Muscle layer of duodenum (tissue), 2 donors: ENCODE data around the gene UBE2F.

Experiments used
- H3K27ac ChIP-seq: one replicate; pipeline ENCODE4 v1.7.0; 2013; ENCODE audit warnings: mild to moderate bottlenecking, low read length
- H3K27me3 ChIP-seq: one replicate; pipeline ENCODE4 v1.7.0; 2013; ENCODE audit warnings: low read depth, mild to moderate bottlenecking, control low read depth, low read length
- H3K36me3 ChIP-seq, 2 donors: one replicate each; pipeline ENCODE4 v1.7.0; 2013; ENCODE audit warnings: low read length in 2 of 2, control low read depth in 1 of 2, mild to moderate bottlenecking in 1 of 2; ENCODE audit not compliant: insufficient read depth in 2 of 2, control insufficient read depth in 1 of 2
- H3K4me1 ChIP-seq, 2 donors: one replicate each; pipeline ENCODE4 v1.7.0; 2013; ENCODE audit warnings: low read length in 2 of 2, mild to moderate bottlenecking in 2 of 2, control low read depth in 1 of 2, moderate library complexity in 1 of 2; ENCODE audit not compliant: insufficient read depth in 2 of 2, control insufficient read depth in 1 of 2
- H3K4me3 ChIP-seq, 2 donors: one replicate each; pipeline ENCODE4 v1.7.0; 2013; ENCODE audit warnings: low read length in 2 of 2, low read depth in 1 of 2, mild to moderate bottlenecking in 1 of 2
- H3K9me3 ChIP-seq, 2 donors: one replicate each; pipeline ENCODE4 v1.7.0; 2013; ENCODE audit warnings: low read length in 2 of 2, control low read depth in 1 of 2, mild to moderate bottlenecking in 1 of 2; ENCODE audit not compliant: control insufficient read depth in 1 of 2
- donor health status: healthy.

Gene UBE2F

DNA sequence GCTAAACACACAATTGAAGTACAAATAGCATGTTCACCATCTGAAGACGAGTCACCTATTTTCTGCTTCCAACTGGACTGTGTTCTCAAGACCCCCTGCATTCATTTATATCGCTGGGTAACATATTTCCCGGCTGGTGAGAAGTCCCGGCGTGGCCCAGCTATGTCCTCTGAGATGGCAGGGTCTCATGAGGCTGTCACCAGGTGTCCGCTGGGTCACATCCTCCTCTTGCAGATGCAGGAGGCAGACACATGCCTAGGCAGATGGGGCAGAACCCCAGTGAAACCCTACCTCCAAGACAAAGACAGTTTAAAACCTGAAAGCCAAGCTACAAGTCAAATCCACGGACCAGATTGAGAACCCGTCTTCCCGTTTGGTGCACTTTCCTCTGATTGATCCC lies 36.8 kb upstream of the UBE2F start:
- Histone ChIP-seq H3K27ac (no peak overlapping the region), H3K4me1 (peaks cover 7 to 10% of the 10 kb centered on the region in 2 donors), H3K36me3 (no peaks in the 10 kb centered on the region)

GRCh38 chr2:237931205-237931721 lies 35.6 kb upstream of the UBE2F start:
- Histone ChIP-seq H3K4me1 (peaks cover 7 to 10% of the 10 kb centered on the region in 2 donors), H3K27ac (no peak overlapping the region), H3K9me3 (no peaks in the 10 kb centered on the region), H3K4me3 (no peak overlapping the region), H3K27me3 (no peaks in the 10 kb centered on the region), H3K36me3 (no peaks in the 10 kb centered on the region)

More for the DNA sequence above, 36.8 kb upstream of the UBE2F start:
- Histone ChIP-seq H3K9me3 (no peaks in the 10 kb centered on the region), H3K27me3 (no peaks in the 10 kb centered on the region), H3K4me3 (no peak overlapping the region)

GRCh38 chr2:237932731-237933131 lies 34.1 kb upstream of the UBE2F start:
- Histone ChIP-seq H3K27ac (no peak overlapping the region), H3K4me1 (peaks cover 7 to 10% of the 10 kb centered on the region in 2 donors), H3K36me3 (no peaks in the 10 kb centered on the region), H3K27me3 (no peaks in the 10 kb centered on the region), H3K4me3 (no peak overlapping the region), H3K9me3 (no peaks in the 10 kb centered on the region)

- H3K36me3 ChIP-seq = no peaks in the 10 kb centered on the region
- H3K27ac ChIP-seq = no peak overlapping the region
- no peak overlapping the region for H3K4me3 ChIP-seq
- peaks cover 7 to 10% of the 10 kb centered on the region in 2 donors for H3K4me1 ChIP-seq
- H3K9me3 ChIP-seq = no peaks in the 10 kb centered on the region
- no peaks in the 10 kb centered on the region for H3K27me3 ChIP-seq
Measured at GRCh38 chr2:237934186-237934585, 32.6 kb upstream of the UBE2F start.

DNA sequence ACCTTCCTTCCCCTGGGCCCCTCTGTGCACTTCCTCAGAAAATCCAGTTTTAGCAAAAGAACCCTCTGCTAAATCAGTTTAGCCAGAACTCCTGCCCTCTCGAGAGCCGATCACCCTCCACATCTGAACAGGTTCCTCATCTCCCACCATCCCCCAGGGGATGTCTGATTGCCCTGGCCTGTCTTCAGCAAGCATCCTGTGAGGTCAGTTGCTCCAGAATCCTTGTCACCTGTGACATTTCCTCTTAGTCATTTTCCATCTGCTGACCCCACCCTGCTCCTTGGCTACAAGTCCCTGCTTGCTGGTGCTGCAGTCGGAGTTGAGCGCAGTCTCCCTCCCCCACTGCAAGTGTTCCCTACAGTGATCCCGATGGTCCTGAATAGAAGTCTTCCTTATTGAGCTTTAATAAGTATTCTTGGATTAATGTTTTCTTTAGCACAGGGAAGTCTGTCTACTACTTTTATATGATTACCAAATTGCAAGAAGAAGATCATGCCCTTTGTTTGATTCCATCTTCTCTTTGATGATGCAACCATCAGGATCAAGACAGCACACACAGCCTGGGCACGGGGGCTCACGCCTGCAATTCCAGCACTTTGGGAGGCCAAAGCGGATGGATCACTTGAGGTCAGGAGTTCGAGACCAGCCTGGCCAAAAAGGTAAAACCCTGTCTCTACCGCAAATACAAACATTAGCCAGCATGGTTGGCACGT lies 30.9 kb upstream of the UBE2F start:
- Histone ChIP-seq H3K27ac (no peak overlapping the region), H3K9me3 (no peaks in the 10 kb centered on the region), H3K4me1 (peaks cover 7 to 9% of the 10 kb centered on the region in 2 donors), H3K36me3 (no peaks in the 10 kb centered on the region), H3K4me3 (no peak overlapping the region), H3K27me3 (no peaks in the 10 kb centered on the region)

- Histone ChIP-seq H3K9me3 (peaks cover 0 to under 1% of the 10 kb centered on the region in 2 donors), H3K36me3 (no peaks in the 10 kb centered on the region), H3K27me3 (no peaks in the 10 kb centered on the region), H3K4me3 (no peak overlapping the region), H3K27ac (no peak overlapping the region), H3K4me1 (no peaks in the 10 kb centered on the region)
Measured at GRCh38 chr2:237939251-237939650, 27.6 kb upstream of the UBE2F start.

- H3K27me3 ChIP-seq = no peaks in the 10 kb centered on the region
- no peak overlapping the region for H3K4me3 ChIP-seq
- no peaks in the 10 kb centered on the region for H3K36me3 ChIP-seq
- H3K9me3 ChIP-seq = peaks cover 0 to 4% of the 10 kb centered on the region in 2 donors
- H3K27ac ChIP-seq = no peak overlapping the region
- H3K4me1 ChIP-seq = no peaks in the 10 kb centered on the region
Measured at GRCh38 chr2:237940828-237941227, 26.0 kb upstream of the UBE2F start.

DNA sequence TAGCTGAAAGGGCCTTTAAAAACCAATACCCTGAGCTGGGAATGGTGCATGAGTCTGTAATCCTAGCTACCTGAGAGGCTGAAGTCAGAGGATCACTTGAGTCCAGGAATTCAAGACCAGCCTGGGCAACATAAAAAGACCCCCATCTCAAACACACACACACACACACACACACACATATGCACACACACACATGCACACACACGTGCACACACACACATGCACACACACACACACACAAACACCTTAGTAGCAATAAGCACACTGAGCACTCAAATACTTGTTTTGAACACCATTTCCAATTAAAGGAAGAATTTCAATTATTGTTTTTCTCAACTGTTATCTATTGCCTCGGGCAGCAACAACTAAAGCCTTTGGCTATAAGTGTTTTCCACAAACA lies 25.6 kb upstream of the UBE2F start:
- no peak overlapping the region for H3K27ac ChIP-seq
- no peaks in the 10 kb centered on the region for H3K4me1 ChIP-seq
- H3K9me3 ChIP-seq = peaks cover 0 to 4% of the 10 kb centered on the region in 2 donors
- no peaks in the 10 kb centered on the region for H3K36me3 ChIP-seq
- no peak overlapping the region for H3K4me3 ChIP-seq
- no peaks in the 10 kb centered on the region for H3K27me3 ChIP-seq

- no peaks in the 10 kb centered on the region for H3K27me3 ChIP-seq
- H3K4me1 ChIP-seq = no peaks in the 10 kb centered on the region
- H3K27ac ChIP-seq = no peak overlapping the region
- H3K36me3 ChIP-seq = no peaks in the 10 kb centered on the region
- H3K4me3 ChIP-seq = no peak overlapping the region
- peaks cover 0 to 4% of the 10 kb centered on the region in 2 donors for H3K9me3 ChIP-seq
Measured at GRCh38 chr2:237942513-237942899, 24.3 kb upstream of the UBE2F start.

DNA sequence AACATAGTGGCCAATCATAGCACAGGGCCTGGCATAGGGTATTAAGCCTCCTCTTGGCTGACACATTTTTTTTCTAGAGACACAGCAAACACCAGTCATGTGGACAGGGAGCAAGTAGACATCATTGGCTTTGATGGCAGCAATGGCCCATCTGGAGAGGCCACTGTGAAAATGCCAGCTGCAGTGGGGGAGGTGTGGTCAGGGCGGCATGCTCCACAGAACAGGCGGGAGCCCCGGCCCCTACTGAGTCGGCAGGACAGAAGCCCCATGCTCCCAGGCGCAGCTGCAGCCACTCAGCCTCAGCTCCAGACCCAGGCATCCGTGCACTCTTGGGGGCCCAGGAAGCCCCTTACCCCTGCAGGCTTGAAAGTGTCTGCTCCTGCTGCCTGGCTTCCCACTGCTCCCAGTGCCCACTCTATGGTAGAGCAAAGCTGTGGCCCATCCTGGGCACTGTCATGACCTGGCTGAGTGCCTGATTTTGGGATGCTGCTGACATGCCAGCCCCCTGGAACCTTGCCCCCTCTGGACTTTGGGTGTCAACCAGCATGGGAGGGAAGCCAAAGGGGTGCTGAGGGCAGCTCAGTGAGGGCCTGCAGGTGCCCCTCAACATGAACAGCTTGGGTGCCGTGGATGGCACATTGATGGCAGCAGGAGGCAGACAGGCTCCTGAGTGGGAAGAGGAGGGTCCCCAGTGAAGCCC lies 23.3 kb upstream of the UBE2F start:
- no peak overlapping the region for H3K27ac ChIP-seq

DNA sequence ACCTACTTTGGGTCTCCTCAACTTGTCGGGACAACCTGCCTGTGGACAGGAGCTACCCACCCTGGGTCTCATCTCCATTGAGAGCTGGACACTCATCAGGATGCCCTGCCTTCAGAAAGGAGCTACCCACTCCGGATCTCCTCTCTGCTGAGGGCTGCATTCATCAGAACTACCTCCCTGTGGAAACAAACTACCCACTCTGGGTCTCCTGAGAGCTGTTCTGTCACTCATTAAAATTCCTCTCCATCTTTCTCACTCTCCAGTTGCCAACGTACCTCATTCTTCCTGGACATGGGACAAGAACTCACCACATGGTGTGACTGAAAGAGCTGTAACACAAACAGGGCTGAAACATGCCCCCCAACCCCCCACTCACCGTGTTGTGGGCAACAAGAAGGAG lies 22.5 kb upstream of the UBE2F start:
- no peak overlapping the region for H3K4me3 ChIP-seq
- no peaks in the 10 kb centered on the region for H3K36me3 ChIP-seq
- H3K27ac ChIP-seq = no peak overlapping the region
- no peaks in the 10 kb centered on the region for H3K4me1 ChIP-seq
- H3K27me3 ChIP-seq = no peaks in the 10 kb centered on the region
- H3K9me3 ChIP-seq = peaks cover 0 to 4% of the 10 kb centered on the region in 2 donors

More for the DNA sequence above, 23.3 kb upstream of the UBE2F start:
- H3K27me3 ChIP-seq = no peaks in the 10 kb centered on the region
- no peaks in the 10 kb centered on the region for H3K4me1 ChIP-seq
- peaks cover 0 to 4% of the 10 kb centered on the region in 2 donors for H3K9me3 ChIP-seq
- H3K4me3 ChIP-seq = no peak overlapping the region
- no peaks in the 10 kb centered on the region for H3K36me3 ChIP-seq
